NOMO-1 (cell line): ENCODE results near the gene ARL5B.
A peak's percentile ranks its signal among the peaks of the same experiment; 100 is the strongest.
"Not testable (repeated sequence)": the region's sequence is repeated elsewhere in the genome, so short reads cannot be mapped to it uniquely, and the experiment has no call there.

ENCODE experiments used
- DNase-seq, 2 experiments: peaks; one replicate each; lab custom pipeline; 2025; ENCODE audit not compliant: unreplicated experiment in 2 of 2; lab: John Stamatoyannopoulos, UW

The ARL5B gene

GRCh38 chr10:18659125-18659818 is at the start of gene ARL5B:
TSS of gene ARL5B (plus strand) at chr10:18659431. CDS start at chr10:18659638, 207 bp downstream.
- DNase-seq = peak; percentile 71 to 93

GRCh38 chr10:18610517-18610916 is 48.7 kb upstream of the ARL5B start:
- DNase-seq = no peak

- DNase-seq = no peak
Observed at GRCh38 chr10:18611168-18611567, 48.1 kb upstream of the ARL5B start.

- DNase-seq = no peak
Observed at GRCh38 chr10:18615618-18616017, 43.6 kb upstream of the ARL5B start.

GRCh38 chr10:18616337-18616736 is 42.9 kb upstream of the ARL5B start:
- DNase-seq = no peak

- no peak for DNase-seq
Observed at GRCh38 chr10:18619016-18619415, 40.2 kb upstream of the ARL5B start.

GRCh38 chr10:18620856-18621255 is 38.4 kb upstream of the ARL5B start:
- DNase-seq = no peak

GRCh38 chr10:18623671-18624070 is 35.6 kb upstream of the ARL5B start:
- DNase-seq = not testable (repeated sequence)

GRCh38 chr10:18625886-18626285 is 33.3 kb upstream of the ARL5B start:
- no peak for DNase-seq

- DNase-seq = not testable (repeated sequence)
Observed at GRCh38 chr10:18627452-18628018, 31.7 kb upstream of the ARL5B start.

GRCh38 chr10:18632500-18632899 is 26.7 kb upstream of the ARL5B start:
- DNase-seq = not testable (repeated sequence)

- DNase-seq = no peak
Observed at GRCh38 chr10:18635995-18636394, 23.2 kb upstream of the ARL5B start.

GRCh38 chr10:18637400-18637799 is 21.8 kb upstream of the ARL5B start:
- not testable (repeated sequence) for DNase-seq

GRCh38 chr10:18639719-18640118 is 19.5 kb upstream of the ARL5B start:
- DNase-seq = not testable (repeated sequence)

- DNase-seq = no peak
Observed at GRCh38 chr10:18647151-18647550, 12.1 kb upstream of the ARL5B start.

- no peak for DNase-seq
Observed at GRCh38 chr10:18647945-18648344, 11.3 kb upstream of the ARL5B start.

GRCh38 chr10:18649364-18649959 is 9.8 kb upstream of the ARL5B start:
- no peak for DNase-seq

GRCh38 chr10:18650404-18650997 is 8.7 kb upstream of the ARL5B start:
- DNase-seq = no peak

- peak; percentile 81 to 83 for DNase-seq
Observed at GRCh38 chr10:18651324-18652007, 7.8 kb upstream of the ARL5B start, which contains the start of gene NSUN6. TSS of gene NSUN6 (minus strand) at chr10:18651587. CDS start at chr10:18651203, 384 bp downstream.

- no peak for DNase-seq
Observed at GRCh38 chr10:18653112-18653511, 6.1 kb upstream of the ARL5B start.

GRCh38 chr10:18656724-18657123 is 2.5 kb upstream of the ARL5B start:
- DNase-seq = no peak
